Cerebellar nuclear complex (tissue), 1 donor: ENCODE results near the gene RPTOR.

ENCODE experiments used
- DNase-seq, 2 experiments: peaks; one replicate each; lab custom pipeline; 2025; lab: John Stamatoyannopoulos, UW

Gene RPTOR

GRCh38 chr17:80998748-80999535, 454.3 kb downstream of the RPTOR start:
- DNase-seq, result no peak

- DNase-seq, result no peak
Observed at GRCh38 chr17:80999536-81000333, 455.1 kb downstream of the RPTOR start.

- DNase-seq, result no peak
Observed at GRCh38 chr17:81000334-81000630, 455.6 kb downstream of the RPTOR start.

GRCh38 chr17:81000631-81001357, 456.2 kb downstream of the RPTOR start:
- no peak for DNase-seq

DNA sequence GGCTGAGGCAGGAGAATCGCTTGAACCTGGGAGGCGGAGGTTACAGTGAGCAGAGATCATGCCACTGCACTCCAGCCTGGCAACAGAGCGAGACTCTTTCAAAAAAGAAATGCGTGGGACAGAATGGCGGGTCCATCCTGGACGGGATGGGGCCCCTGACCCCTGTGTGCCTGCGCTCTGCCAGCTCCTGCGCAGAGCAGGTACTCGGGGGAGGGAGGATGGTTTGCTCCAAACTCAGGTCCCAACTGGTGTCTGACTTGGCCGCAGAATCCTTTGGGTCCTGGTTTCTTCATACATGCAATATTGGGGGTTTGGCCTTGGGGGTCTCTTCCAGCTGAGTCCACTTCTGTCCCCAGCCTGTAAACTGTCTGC, 457.4 kb downstream of the RPTOR start:
- DNase-seq, result no peak

DNA sequence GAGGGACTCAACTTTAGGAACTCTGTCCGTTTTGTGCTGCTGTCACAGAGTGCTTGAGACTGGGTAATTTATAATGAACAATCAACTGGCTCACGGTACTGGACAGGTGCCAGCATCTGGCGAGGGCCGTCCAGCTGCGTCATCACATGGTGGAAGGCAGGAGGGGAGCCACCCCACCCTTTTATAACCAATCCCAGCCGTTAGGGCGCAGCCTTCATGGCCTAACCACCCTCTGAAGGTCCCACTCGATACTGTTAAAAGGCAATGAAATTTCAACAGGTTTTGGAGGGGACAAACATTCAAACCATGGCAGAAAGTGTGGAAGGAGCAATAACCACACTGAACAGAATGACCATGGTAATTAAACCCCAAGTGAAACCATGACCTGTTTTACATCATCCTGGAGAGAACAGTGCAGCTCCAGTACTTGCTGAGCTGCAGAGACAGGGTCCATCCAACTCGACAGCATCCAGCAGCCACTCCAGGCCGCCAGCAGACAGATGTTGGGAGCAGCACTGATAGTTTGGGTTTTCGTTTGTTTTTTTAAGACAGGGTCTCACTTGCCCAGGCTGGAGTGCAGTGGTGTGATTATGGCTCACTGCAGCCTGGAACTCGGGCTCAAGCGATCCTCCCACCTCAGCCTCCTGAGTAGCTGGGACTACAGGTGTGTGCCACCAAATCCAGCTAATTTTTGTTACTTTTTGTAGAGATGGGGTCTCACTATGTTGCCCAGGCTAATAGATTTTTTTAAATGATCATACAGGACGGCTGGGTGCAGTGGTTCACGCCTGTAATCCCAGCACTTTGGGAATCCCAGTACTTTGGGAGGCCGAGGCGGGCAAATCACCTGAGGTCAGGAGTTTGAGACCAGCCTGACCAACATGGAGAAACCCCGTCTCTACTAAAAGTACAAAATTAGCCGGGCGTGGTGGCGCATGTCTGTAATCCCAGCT, 458.0 kb downstream of the RPTOR start:
- DNase-seq, result no peak

- no peak for DNase-seq
Observed at GRCh38 chr17:81003711-81004475, 459.3 kb downstream of the RPTOR start.

GRCh38 chr17:81006891-81007290, 462.3 kb downstream of the RPTOR start:
- DNase-seq, result no peak

DNA sequence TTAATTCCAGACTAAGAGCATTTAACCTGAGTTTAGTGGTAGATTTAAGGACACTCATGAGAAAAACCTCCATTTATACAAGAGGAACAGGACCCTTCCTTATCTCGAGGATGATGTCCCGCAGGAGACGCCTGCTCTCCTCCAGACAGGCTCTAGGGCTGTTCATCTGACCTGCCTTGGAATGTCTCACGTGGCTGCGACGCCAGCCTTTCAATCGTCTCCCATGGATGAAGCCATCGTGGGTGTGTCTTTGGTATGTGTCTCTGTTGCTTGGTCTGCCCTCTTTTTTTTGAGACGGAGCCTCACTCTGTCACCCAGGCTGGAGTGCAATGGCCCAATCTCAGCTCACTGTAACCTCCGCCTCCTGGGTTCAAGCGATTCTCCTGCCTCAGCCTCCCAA, 463.5 kb downstream of the RPTOR start:
- no peak for DNase-seq

GRCh38 chr17:81009136-81009535, 464.5 kb downstream of the RPTOR start:
- no peak for DNase-seq

DNA sequence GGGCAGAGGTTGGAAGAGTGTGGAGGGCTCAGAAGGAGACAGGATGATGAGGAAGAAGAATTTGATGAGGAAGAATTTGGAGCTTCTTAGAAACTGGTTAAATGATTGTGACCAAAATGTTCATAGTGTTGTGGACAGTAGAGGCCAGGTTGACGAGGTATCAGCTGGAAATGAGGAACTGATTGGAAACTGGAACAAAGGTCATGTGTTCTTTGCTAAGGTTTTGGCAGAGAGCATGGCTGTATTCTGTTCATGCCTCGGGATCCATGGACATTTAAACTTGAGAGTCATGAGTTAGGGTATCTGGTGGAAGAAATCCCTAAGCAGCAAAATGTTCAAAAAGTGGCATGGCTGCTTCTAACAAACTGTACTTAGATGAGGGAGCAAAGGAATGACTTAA, 466.3 kb downstream of the RPTOR start:
- DNase-seq, result no peak

DNA sequence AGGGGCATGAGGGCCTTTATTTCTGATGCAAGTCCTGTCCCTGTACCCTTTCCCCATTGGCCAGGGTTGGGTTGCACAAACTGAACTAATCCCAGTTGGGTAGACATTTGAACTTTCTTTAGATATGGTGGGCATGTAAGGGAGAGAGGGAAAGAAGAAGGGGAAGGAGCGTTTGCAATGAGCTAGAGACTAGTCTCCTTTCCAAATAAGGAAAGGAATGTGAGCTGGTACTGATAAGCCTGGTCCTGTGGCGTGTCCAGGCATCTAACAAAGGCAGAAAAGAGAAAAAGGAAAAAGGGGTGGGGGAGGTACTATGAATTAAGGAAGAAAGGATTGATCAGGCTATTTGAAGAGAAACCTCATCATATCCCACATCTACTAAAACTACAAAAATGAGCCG, 467.3 kb downstream of the RPTOR start:
- DNase-seq, result no peak

- DNase-seq, result no peak
Observed at GRCh38 chr17:81012574-81013447, 468.2 kb downstream of the RPTOR start.

GRCh38 chr17:81013642-81014041, 469.0 kb downstream of the RPTOR start:
- no peak for DNase-seq

GRCh38 chr17:81015136-81015535, 470.5 kb downstream of the RPTOR start:
- no peak for DNase-seq
